Urinary bladder (tissue), 4 donors: ENCODE results near the gene TMEM121B. TPM values are rescaled to one million over a fixed set of nuclear protein-coding genes. Genes with fewer than 3 reads are reported as not detected.

Experiments used
- DNase-seq: peaks from one replicate; pipeline ENCODE4 v3.0.0-alpha.2; 2015; ENCODE audit errors: extremely low spot score
- H3K27ac ChIP-seq: one replicate; pipeline ENCODE4 v1.5.1; 2013; ENCODE audit warnings: low read depth, mild to moderate bottlenecking, moderate library complexity
- H3K36me3 ChIP-seq: one replicate; pipeline ENCODE4 v1.6.1; 2013; ENCODE audit warnings: mild to moderate bottlenecking, moderate library complexity; ENCODE audit not compliant: insufficient read depth
- H3K4me1 ChIP-seq: one replicate; pipeline ENCODE4 v1.6.1; 2013; ENCODE audit warnings: mild to moderate bottlenecking, moderate library complexity; ENCODE audit not compliant: insufficient read depth
- H3K4me3 ChIP-seq: one replicate; pipeline ENCODE4 v1.5.1; 2013; ENCODE audit warnings: low read depth, low read length
- WGBS: extraction: QIAGEN DNeasy Blood & Tissue Kit; methylation state at CpG from one replicate; pipeline ENCODE4 v1.1.7; 2013; 5-methylcytosine and 5-hydroxymethylcytosine counted together
- polyA plus RNA-seq: library from polyadenylated mRNA; stranded (reverse); fragments of 200-250 nt; gene quantifications from one replicate; pipeline ENCODE4 v1.2.3, GENCODE V29; 2013
- total RNA-seq: library from RNA; depleted of rRNA; stranded (reverse); fragments of >200 nt; gene quantifications from one replicate; pipeline ENCODE4 v1.2.3, GENCODE V29; 2014
- donor health status: healthy with polysubstance abuse.
- donor health status: healthy.

Gene TMEM121B
- total and polyA plus RNA-seq, 2 donors: 0.18 to 0.21 TPM

DNA sequence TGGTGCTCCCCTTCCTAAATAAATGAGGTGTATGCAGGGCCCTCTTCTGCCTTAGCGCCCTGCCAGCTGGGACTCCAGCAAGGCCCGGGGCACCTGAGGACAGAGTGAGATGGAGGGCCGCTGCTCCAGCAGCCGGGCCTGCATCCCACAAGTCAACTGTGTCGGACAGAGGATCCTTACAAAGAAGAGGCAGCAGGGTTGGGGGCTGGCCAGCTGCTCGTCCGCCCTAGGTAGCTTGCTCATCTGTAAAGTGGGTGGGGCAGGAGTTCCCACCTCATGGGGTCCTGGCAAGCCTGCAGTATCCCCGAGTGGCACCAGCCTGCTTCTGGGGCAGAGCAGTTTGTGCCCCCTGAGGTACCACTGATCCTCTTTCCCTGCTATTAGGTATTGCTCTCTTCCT lies 7.6 kb downstream of the TMEM121B start:
- peaks cover 5% of the 10 kb centered on the region for H3K36me3 ChIP-seq
- no peak for DNase-seq
- WGBS: 66% methylated on average over 8 of the region's 8 CpGs
- no peaks in the 10 kb centered on the region for H3K4me1 ChIP-seq
- H3K27ac ChIP-seq: no peak overlapping the region
- no peak overlapping the region for H3K4me3 ChIP-seq

DNA sequence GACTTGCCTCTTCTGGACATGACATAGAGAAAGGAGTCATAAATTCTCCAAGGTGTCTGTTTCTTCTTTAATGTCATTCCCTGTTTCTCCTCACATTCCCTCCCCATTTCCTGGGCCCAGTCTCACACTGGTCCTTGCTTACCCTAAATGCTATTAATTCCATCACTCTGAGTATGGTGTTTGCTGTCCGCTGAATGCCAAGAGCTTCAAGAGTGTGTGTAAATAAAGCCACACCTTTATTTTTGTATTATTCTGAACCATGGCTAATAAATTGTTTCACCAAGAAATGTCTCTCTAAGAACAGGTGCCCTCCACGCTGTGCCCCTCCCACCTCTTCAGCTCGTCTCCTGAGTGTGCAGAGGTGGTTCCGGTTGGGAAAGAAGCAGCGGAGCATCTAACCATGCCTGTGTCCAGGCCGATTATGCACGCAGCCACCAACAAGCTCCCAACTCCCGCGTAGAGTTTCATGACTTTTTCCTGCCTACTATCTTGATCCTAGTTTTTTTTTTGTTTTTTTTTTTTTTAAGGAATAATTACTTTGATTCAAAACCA lies 8.6 kb downstream of the TMEM121B start:
- 60% methylated on average over 9 of the region's 9 CpGs for WGBS
- H3K4me1 ChIP-seq: no peaks in the 10 kb centered on the region
- no peak overlapping the region for H3K4me3 ChIP-seq
- no peak overlapping the region for H3K27ac ChIP-seq
- H3K36me3 ChIP-seq: peaks cover 8% of the 10 kb centered on the region
- DNase-seq: no peak

DNA sequence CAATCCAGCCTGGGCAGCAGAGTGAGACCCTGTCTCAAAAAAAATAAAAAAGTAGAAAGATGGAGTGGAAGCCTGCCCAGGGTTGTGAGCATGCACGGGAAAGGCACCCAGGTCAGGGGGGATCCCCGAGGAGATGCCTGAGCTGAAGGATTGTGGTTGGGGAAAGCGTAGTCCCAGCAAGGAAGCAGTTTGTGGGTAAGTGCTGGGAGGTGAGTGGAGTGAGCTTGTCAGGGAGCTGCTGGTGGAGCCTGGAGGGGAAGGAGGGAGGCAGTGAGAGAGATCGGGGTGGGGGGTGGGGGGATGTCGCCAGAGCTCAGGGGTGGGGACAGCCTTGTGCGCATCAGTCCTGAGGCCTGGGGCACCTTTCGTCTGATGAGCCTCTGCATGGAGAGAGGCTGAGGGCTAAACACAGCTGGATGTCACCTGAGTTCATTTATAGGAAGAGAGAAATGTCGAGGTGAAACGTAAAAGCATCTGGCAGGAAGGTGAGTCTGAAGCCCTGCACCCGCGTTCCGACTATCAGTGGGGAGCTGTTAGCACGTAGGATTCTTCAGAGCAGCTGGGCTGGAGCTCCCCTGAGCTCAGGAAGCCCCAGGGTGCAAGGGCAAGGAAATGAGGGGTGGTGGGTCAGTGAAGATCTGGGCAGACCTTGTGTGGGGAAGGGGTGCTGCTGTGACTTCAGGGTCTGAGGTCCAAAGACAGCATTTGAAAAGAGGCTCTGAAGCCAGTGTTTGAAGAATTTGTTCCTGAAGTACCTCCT lies 10.2 kb downstream of the TMEM121B start:
- 64% methylated on average over 13 of the region's 13 CpGs for WGBS
- H3K4me1 ChIP-seq: no peaks in the 10 kb centered on the region
- no peak overlapping the region for H3K27ac ChIP-seq
- peaks cover 8% of the 10 kb centered on the region for H3K36me3 ChIP-seq
- H3K4me3 ChIP-seq: no peak overlapping the region
- DNase-seq: no peak

DNA sequence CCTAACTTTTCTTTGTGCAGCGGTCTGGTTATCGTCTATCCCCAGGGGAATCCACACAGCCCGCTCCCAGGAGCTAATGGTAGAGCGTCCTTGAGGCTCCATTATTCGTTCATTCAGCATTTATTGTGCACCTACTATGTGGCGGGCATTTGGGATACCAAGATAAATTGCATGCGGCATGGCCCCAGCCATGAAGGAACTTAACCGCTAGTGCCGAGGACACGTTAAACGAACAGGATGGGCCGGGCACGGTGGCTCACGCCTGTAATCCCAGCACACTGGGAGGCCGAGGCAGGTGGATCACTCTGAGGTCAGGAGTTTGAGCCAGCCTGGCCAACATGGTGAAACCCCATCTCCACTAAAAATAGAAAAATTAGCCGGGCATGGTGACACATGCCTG lies 11.2 kb downstream of the TMEM121B start:
- H3K27ac ChIP-seq: no peak overlapping the region
- peaks cover 8% of the 10 kb centered on the region for H3K36me3 ChIP-seq
- no peaks in the 10 kb centered on the region for H3K4me1 ChIP-seq
- H3K4me3 ChIP-seq: no peak overlapping the region
- DNase-seq: no peak
- WGBS: 87% methylated on average over 16 of the region's 16 CpGs

DNA sequence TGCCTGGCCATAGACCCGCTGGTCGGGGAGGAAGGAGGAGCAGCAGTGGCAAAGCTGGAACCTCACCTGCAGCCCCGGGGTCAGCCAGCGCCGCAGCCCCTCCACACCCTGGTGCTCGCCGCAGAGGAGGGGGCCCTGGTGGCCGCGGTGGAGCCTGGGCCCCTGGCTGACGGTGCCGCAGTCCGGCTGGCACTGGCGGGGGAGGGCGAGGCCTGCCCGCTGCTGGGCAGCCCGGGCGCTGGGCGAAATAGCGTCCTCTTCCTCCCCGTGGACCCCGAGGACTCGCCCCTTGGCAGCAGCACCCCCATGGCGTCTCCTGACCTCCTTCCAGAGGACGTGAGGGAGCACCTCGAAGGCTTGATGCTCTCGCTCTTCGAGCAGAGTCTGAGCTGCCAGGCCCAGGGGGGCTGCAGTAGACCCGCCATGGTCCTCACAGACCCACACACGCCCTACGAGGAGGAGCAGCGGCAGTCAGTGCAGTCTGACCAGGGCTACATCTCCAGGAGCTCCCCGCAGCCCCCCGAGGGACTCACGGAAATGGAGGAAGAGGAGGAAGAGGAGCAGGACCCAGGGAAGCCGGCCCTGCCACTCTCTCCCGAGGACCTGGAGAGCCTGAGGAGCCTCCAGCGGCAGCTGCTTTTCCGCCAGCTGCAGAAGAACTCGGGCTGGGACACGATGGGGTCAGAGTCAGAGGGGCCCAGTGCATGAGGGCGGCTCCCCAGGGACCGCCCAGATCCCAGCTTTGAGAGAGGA lies 11.9 kb downstream of the TMEM121B start:
- no peak for DNase-seq
- no peak overlapping the region for H3K27ac ChIP-seq
- 92% methylated on average over 42 of the region's 42 CpGs for WGBS
- H3K4me1 ChIP-seq: no peaks in the 10 kb centered on the region
- H3K36me3 ChIP-seq: peaks cover 8% of the 10 kb centered on the region
- H3K4me3 ChIP-seq: no peak overlapping the region

DNA sequence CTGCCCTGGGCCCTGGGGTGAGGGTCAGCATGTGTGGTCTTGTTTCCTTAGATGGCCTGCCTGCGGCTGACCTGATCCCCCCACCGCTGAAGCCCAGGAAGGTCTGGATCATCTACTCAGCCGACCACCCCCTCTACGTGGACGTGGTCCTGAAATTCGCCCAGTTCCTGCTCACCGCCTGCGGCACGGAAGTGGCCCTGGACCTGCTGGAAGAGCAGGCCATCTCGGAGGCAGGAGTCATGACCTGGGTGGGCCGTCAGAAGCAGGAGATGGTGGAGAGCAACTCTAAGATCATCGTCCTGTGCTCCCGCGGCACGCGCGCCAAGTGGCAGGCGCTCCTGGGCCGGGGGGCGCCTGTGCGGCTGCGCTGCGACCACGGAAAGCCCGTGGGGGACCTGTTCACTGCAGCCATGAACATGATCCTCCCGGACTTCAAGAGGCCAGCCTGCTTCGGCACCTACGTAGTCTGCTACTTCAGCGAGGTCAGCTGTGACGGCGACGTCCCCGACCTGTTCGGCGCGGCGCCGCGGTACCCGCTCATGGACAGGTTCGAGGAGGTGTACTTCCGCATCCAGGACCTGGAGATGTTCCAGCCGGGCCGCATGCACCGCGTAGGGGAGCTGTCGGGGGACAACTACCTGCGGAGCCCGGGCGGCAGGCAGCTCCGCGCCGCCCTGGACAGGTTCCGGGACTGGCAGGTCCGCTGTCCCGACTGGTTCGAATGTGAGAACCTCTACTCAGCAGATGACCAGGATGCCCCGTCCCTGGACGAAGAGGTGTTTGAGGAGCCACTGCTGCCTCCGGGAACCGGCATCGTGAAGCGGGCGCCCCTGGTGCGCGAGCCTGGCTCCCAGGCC lies 12.7 kb downstream of the TMEM121B start:
- Histone ChIP-seq H3K4me1 (no peaks in the 10 kb centered on the region), H3K27ac (no peak overlapping the region), H3K36me3 (peaks cover 8% of the 10 kb centered on the region), H3K4me3 (no peak overlapping the region)
- WGBS: 95% methylated on average over 66 of the region's 66 CpGs
- no peak for DNase-seq

DNA sequence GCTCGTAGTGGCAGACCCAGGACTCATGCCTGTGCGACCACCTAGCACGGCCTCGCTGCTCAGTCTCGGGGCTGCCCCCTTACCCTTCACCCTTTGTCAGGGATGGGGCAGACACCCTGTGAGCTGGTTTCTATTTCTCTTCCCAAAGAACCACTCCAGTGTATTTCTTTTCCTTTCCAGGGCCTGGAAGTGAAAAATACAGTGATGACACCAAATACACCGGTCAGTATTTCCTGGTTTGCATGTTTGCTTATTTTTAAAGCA lies 13.7 kb downstream of the TMEM121B start:
- Histone ChIP-seq H3K4me3 (no peak overlapping the region), H3K36me3 (peaks cover 8% of the 10 kb centered on the region), H3K4me1 (no peaks in the 10 kb centered on the region), H3K27ac (no peak overlapping the region)
- no peak for DNase-seq
- 93% methylated on average over 6 of the region's 6 CpGs for WGBS

DNA sequence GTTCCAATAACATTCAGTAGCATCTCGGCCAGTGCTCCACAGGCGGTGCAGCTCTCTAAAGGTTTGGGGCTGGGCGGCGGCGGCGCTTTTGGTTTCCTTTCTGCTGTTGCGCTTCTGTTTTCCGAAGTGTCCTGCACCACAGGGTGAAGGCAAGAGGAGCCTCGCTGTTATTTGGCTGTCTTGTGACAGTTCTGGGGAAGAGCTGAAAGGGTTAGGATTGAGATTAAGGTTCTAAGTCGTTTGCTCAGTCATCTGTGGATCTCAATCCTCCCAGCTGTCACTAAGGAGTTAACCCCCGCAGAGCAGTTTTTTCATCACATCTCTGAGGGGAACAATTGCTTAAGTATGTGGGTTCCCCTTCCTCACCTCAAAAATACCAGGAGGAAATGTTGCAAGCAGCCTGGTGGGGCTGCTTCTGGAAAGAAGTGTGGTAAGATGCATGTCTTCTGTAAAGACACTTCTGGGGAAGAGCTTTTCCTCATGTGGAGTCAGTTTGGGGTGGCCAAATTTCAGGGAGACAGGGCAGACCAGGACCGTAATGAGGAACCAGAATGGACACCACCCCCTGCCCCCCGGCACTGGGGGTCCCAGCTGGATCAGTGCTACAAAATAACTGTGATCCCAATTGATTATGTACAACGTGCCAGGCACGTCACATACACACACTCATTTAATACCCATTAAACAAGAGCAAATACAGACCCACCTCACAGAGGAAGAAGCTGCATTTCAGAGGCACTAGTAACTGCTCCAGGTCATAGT lies 14.2 kb downstream of the TMEM121B start:
- 79% methylated on average over 15 of the region's 15 CpGs for WGBS

DNA sequence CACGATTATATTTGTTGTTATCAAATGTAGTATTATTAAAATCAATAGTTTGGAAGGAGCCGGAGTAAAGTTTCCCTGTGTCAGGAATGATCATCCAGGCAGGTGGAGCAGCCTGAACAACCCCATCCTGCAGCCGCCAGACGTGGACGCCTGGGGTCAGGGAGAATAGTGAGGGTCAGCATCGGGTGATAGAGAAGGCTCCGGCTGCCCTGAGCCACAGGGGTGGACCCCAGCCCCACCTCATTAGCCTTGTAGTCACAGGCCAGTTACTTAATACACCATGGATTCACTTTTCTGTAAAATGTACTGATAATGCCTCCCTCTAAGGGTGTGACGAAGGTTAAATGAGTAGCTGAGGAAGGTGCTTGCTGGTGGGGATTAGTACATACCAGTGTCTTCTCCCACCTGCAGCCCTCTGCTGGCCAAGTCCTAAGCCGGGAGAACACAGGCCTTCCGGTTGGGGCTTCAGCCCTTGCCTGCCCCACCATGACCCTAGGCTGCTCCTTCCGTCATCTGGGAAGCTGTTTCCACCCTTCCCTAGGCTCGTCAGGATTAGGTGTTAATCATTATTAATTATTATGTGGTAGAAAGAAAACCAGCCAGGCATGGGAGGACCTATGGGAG lies 14.9 kb downstream of the TMEM121B start:
- peaks cover 9% of the 10 kb centered on the region for H3K36me3 ChIP-seq
- no peaks in the 10 kb centered on the region for H3K4me1 ChIP-seq
- no peak overlapping the region for H3K4me3 ChIP-seq
- no peak overlapping the region for H3K27ac ChIP-seq
- no peak for DNase-seq
- WGBS: 81% methylated on average over 12 of the region's 12 CpGs

More for the DNA sequence above, 14.2 kb downstream of the TMEM121B start:
- H3K4me1 ChIP-seq: no peaks in the 10 kb centered on the region
- H3K27ac ChIP-seq: no peak overlapping the region
- no peak overlapping the region for H3K4me3 ChIP-seq
- peaks cover 9% of the 10 kb centered on the region for H3K36me3 ChIP-seq
- DNase-seq: no peak

DNA sequence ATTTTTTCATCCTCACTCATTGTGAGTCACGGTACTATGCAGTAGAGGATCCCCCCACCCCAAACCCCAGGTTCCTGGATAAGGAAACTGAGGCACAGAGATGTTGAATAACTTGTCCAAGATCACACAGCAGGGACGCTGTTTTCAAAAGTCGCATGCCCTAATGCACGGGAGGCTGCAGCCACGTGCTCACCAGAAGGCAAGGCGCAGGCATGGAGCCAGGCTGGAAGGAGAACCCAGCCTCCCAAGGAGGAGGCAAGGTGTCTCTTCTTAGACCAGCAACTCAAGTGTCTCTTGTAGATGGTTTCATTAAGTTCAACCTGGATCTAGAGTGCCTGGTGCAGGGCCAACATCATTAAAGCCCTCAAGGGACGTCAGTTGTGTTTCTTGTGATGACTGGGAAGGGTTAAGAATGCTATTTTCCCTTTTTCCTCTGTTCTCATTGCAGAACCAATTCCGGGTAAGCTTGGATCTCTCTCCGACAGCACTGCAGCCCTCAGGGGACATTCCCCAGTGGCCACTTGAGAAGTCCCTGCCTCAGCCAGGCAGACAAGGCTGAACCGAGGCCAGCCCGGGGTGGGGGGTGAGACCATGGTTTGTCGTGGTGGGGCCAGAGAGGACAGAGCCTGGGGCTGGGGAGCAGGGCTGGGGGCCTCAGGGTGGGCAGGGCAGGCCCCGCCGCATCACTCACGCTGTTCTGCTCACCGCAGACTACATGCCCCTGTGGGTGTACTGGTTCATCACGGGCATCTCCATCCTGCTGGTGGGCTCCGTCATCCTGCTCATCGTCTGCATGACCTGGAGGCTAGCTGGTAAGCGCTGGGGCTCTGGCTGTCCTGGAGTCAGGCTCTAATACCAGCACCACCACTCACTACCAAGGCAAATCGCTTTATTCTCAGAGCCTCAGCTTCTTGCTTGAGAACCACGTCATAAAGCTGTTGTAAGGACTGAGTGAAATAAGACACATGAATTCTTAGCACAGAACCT lies 15.7 kb downstream of the TMEM121B start:
- WGBS: 79% methylated on average over 22 of the region's 22 CpGs
- H3K36me3 ChIP-seq: peaks cover 9% of the 10 kb centered on the region
- no peak for DNase-seq
- H3K27ac ChIP-seq: no peak overlapping the region
- no peaks in the 10 kb centered on the region for H3K4me1 ChIP-seq
- H3K4me3 ChIP-seq: no peak overlapping the region

DNA sequence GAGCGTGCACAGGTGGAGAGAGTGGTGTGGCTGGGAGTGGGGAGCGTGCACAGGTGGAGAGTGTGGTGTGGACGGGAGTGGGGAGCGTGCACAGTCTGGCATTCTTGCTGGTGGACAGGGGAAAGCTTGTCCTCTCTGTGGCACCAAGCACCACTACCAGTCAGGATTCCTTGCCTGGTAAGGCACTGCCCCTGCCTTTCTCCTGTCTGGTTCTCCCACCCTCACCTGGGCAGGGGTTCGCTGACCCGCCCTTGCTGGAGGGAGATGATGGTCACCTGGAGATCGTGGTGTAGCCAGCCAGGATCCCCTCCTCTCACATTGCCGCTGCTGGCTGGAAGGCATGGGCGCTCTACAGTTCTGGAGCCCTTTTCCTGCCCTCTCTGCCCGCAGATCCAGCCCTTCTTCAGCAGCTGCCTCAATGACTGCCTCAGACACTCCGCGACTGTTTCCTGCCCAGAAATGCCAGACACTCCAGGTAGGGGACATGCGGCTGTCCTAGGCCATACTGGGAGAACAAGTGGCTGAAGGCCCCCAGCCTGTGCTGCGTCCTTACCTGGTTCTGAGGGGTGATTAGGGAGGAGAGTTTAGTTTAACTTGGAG lies 16.7 kb downstream of the TMEM121B start:
- WGBS: 83% methylated on average over 14 of the region's 14 CpGs
- Histone ChIP-seq H3K27ac (no peak overlapping the region), H3K4me1 (no peaks in the 10 kb centered on the region), H3K36me3 (peaks cover 7% of the 10 kb centered on the region), H3K4me3 (no peak overlapping the region)
- no peak for DNase-seq
